Type B pancreatic cell (in vitro differentiated cells): ENCODE measurements around the gene CGNL1. TPM values are rescaled to one million over a fixed set of nuclear protein-coding genes. Genes with fewer than 3 reads are reported as not detected.
A peak's percentile ranks its signal among the peaks of the same experiment; 100 is the strongest.

ENCODE experiments used
- DNase-seq: peaks from one replicate; pipeline ENCODE4 v3.0.0; 2021; ENCODE audit warnings: mixed read lengths; ENCODE audit not compliant: unreplicated experiment; ENCODE audit errors: extremely low spot score
- H3K27ac Mint-ChIP-seq: 2 replicates; pipeline ENCODE4 v1.8.0; 2021; ENCODE audit warnings: mild to moderate bottlenecking, mixed read lengths
- H3K27me3 Mint-ChIP-seq: 2 replicates; pipeline ENCODE4 v1.8.0; 2021; ENCODE audit warnings: mixed read lengths
- H3K36me3 Mint-ChIP-seq: 2 replicates; pipeline ENCODE4 v1.8.0; 2021; ENCODE audit warnings: mixed read lengths
- H3K4me1 Mint-ChIP-seq: one replicate; pipeline ENCODE4 v1.8.0; 2021; ENCODE audit warnings: mixed read lengths; ENCODE audit not compliant: unreplicated experiment
- H3K4me3 Mint-ChIP-seq: 2 replicates; pipeline ENCODE4 v1.8.0; 2021; ENCODE audit warnings: mild to moderate bottlenecking, mixed read lengths
- H3K9me3 Mint-ChIP-seq: 2 replicates; pipeline ENCODE4 v1.8.0; 2021; ENCODE audit warnings: mixed read lengths
- total RNA-seq: library from RNA; stranded (reverse); gene quantifications from 2 replicates; pipeline ENCODE4 v1.2.1, GENCODE V29; 2021; ENCODE audit warnings: low replicate concordance
- TF ChIP-seq, protein P1 (sequence below): fragments of 200-600 bp; sonication (generic); conservative IDR thresholded peaks from 2 replicates; pipeline ENCODE4 v1.5.0; 2021; ENCODE audit warnings: antibody characterized with exemption, mild to moderate bottlenecking

Gene CGNL1
- total RNA-seq, 1 donor from 2014 or later, result 11.8 TPM

DNA sequence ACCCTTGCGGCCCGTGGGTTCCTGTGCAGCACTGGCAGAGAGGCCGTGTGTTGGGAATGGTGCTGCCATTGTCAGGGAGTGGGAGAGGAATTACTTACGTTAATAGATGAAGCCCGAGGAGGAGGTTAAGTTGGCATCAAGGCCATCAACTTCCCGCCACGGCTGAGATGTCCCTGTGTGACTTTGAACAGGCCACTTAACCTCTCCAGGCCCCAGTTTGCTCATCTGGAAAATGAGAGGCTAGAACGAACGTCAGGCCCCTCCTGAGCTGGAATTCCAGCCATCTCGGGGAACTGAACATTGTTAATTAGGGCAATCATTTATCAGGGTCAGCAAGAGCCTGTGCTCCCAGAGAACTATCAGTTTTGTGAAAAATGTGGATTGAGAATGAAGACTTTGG, 124.0 kb downstream of the CGNL1 start:
- peaks cover 9% of the 10 kb centered on the region for H3K9me3 Mint-ChIP-seq
- no peak overlapping the region for H3K4me3 Mint-ChIP-seq
- H3K36me3 Mint-ChIP-seq, result peaks cover 4% of the 10 kb centered on the region
- TF ChIP-seq, protein P1, sequence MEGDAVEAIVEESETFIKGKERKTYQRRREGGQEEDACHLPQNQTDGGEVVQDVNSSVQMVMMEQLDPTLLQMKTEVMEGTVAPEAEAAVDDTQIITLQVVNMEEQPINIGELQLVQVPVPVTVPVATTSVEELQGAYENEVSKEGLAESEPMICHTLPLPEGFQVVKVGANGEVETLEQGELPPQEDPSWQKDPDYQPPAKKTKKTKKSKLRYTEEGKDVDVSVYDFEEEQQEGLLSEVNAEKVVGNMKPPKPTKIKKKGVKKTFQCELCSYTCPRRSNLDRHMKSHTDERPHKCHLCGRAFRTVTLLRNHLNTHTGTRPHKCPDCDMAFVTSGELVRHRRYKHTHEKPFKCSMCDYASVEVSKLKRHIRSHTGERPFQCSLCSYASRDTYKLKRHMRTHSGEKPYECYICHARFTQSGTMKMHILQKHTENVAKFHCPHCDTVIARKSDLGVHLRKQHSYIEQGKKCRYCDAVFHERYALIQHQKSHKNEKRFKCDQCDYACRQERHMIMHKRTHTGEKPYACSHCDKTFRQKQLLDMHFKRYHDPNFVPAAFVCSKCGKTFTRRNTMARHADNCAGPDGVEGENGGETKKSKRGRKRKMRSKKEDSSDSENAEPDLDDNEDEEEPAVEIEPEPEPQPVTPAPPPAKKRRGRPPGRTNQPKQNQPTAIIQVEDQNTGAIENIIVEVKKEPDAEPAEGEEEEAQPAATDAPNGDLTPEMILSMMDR, result no peak
- no peak for DNase-seq
- H3K4me1 Mint-ChIP-seq, result peaks cover 62% of the 10 kb centered on the region
- no peaks in the 10 kb centered on the region for H3K27me3 Mint-ChIP-seq
- no peak overlapping the region for H3K27ac Mint-ChIP-seq

DNA sequence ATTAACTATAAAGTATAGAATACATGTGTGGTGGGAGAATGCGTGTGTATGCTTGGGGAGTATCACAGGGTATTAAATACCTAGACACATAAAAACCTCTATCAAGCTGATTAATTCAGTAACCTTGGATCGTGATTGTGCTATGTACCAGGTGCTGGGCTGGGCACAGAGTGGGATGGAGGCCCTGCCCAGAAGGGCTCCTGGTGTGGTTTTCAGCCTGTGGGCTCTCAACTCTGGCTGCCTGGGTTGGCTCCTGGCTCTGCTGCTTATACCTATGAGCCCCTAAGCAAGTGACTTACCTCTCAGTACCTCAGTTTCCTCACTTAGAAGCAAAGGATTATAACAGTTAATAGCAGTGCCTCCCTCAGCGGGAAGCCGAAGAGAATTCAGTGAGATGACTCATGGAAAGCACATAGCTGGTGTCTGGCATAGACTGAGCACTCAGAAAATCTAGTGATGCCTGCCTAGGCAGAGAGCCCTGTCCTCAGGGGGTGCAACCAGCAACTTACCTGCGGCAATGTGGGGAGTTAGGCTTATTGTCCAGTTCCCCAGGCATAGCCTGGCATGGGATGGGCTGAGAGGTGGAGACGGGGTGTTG, 124.8 kb downstream of the CGNL1 start:
- Mint-ChIP-seq H3K4me3 (no peak overlapping the region), H3K4me1 (peaks cover 61% of the 10 kb centered on the region), H3K36me3 (peaks cover 4% of the 10 kb centered on the region), H3K27me3 (no peaks in the 10 kb centered on the region), H3K27ac (peak overlapping the region; percentile 0), H3K9me3 (peaks cover 12% of the 10 kb centered on the region)
- DNase-seq, result no peak
- TF ChIP-seq, protein P1, result no peak

GRCh38 chr15:57502116-57502515, 125.8 kb downstream of the CGNL1 start:
- Mint-ChIP-seq H3K4me3 (no peak overlapping the region), H3K9me3 (peaks cover 13% of the 10 kb centered on the region), H3K36me3 (peaks cover 4% of the 10 kb centered on the region), H3K27me3 (no peaks in the 10 kb centered on the region), H3K4me1 (peaks cover 61% of the 10 kb centered on the region), H3K27ac (peak overlapping the region; percentile 20)
- no peak for DNase-seq
- TF ChIP-seq, protein P1, result no peak

GRCh38 chr15:57503051-57503702, 126.9 kb downstream of the CGNL1 start:
- peaks cover 13% of the 10 kb centered on the region for H3K9me3 Mint-ChIP-seq
- H3K27ac Mint-ChIP-seq, result peak overlapping the region; percentile 95
- peaks cover 69% of the 10 kb centered on the region for H3K4me1 Mint-ChIP-seq
- H3K36me3 Mint-ChIP-seq, result peaks cover 4% of the 10 kb centered on the region
- H3K27me3 Mint-ChIP-seq, result no peaks in the 10 kb centered on the region
- no peak overlapping the region for H3K4me3 Mint-ChIP-seq
- TF ChIP-seq, protein P1, result peak; percentile 37
- DNase-seq, result no peak

DNA sequence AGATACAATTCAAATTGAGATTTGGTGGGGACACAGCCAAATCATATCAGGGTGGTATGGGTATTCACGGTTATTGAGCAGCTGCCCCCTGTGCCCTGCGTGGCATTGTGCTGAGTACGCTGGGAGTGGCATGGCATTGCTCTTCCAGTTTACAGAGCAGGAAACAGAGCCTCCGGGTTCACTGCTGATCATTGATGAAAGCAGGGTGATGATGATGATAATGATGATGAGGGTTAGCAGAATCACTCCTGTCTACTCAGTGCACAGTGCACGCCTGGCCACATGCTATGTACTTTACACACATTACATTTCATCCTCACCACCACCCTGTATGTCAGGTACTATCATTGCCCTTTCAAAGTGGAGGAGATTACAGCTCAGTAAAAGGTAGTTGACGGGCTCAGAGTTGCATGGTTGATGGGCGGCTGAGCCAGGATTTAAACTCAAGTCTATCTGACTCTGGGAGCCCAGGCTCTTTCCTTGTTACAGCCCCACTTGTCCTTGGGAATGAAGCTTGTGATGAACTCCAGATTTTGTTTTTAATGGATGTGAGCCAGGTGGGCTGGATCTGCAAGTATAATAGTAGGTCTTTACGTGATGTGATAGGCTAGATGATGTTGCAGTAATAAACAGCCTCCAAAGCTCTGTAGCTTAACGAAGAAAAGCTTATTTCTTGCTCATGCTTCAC, 127.8 kb downstream of the CGNL1 start:
- TF ChIP-seq, protein P1, result no peak
- Mint-ChIP-seq H3K9me3 (peaks cover 8% of the 10 kb centered on the region), H3K4me1 (peaks cover 71% of the 10 kb centered on the region), H3K4me3 (no peak overlapping the region), H3K27me3 (no peaks in the 10 kb centered on the region), H3K27ac (peak overlapping the region; percentile 95), H3K36me3 (peaks cover 4% of the 10 kb centered on the region)
- no peak for DNase-seq
